ENCODE results near the gene PDHB.

DNA sequence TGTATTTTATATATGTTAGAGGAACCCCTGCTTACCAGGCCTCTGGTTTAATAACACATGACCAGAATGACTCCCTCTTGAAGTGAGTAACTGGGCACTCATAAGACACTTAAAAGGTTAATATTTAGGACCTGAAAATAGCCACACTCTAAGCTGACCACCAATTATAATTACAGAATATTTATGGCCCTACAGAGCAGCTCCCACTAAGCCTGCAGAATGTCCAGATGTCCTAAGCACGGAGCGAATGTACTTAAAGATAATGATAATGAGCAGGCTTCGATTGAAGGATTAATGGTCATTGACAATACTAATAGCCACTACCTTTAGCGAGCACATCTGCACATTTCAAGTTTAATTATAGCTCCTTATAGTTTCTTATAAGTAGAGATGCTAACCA lies 35.5 kb upstream of the PDHB start:
- TF ChIP-seq CTCF (IDR thresholded peaks at IDR 0.05; ENCODE audit: low read length) (no peak), EZH2 (IDR thresholded peaks at IDR 0.05; ENCODE audit: borderline replicate concordance, low read length) (no peak)

Measured in OCI-LY1 (cell line).